Natural killer cell (primary cell): ENCODE data around the gene SSB. TPM values are rescaled to one million over a fixed set of nuclear protein-coding genes. Genes with fewer than 3 reads are reported as not detected.
"Not testable (repeated sequence)": the region's sequence is repeated elsewhere in the genome, so short reads cannot be mapped to it uniquely, and the experiment has no call there.

Experiments used
- ATAC-seq, 3 donors: fragments of 150-1000 bp in 2 of 3; fragments of 200-7000 bp in 1 of 3; cut with Tn5 transposase; 1 replicate in 1 of 3; 2 replicates in 2 of 3; pipeline ENCODE4 v1.10.0; 2021; ENCODE audit warnings: mild to moderate bottlenecking in 2 of 3, moderate library complexity in 2 of 3
- DNase-seq, 2 donors: peaks; one replicate each; pipeline versions ENCODE4 v3.0.0 to v3.0.0-alpha.2; 2013 to 2021; ENCODE audit warnings: mixed read lengths in 1 of 2
- H3K27ac ChIP-seq: one replicate; pipeline ENCODE4 v1.5.1; 2013; ENCODE audit warnings: mild to moderate bottlenecking, low read length
- H3K27me3 ChIP-seq: one replicate; pipeline ENCODE4 v1.6.1; 2013; ENCODE audit warnings: low read length; ENCODE audit not compliant: control insufficient read depth, insufficient read depth
- H3K36me3 ChIP-seq: one replicate; pipeline ENCODE4 v1.6.1; 2013; ENCODE audit warnings: low read length; ENCODE audit not compliant: control insufficient read depth, insufficient read depth
- H3K4me1 ChIP-seq: one replicate; pipeline ENCODE4 v1.6.1; 2013; ENCODE audit warnings: low read length; ENCODE audit not compliant: control insufficient read depth, insufficient read depth
- H3K4me3 ChIP-seq: one replicate; pipeline ENCODE4 v1.5.1; 2013; ENCODE audit warnings: low read length
- H3K9me3 ChIP-seq: one replicate; pipeline ENCODE4 v1.6.1; 2013; ENCODE audit warnings: low read length; ENCODE audit not compliant: control insufficient read depth, insufficient read depth
- H3K27ac Mint-ChIP-seq, 2 donors: one replicate each; pipeline ENCODE4 v1.8.0; 2022; ENCODE audit warnings: mild to moderate bottlenecking in 2 of 2, mixed read lengths in 2 of 2, moderate library complexity in 1 of 2
- H3K27me3 Mint-ChIP-seq, 2 donors: one replicate each; pipeline ENCODE4 v1.8.0; 2022; ENCODE audit warnings: low read depth in 2 of 2, mixed read lengths in 2 of 2
- H3K36me3 Mint-ChIP-seq: one replicate; pipeline ENCODE4 v1.8.0; 2022; ENCODE audit warnings: mixed read lengths
- H3K4me1 Mint-ChIP-seq, 2 donors: one replicate each; pipeline ENCODE4 v1.8.0; 2022; ENCODE audit warnings: mixed read lengths in 2 of 2
- H3K4me3 Mint-ChIP-seq: one replicate; pipeline ENCODE4 v1.8.0; 2022; ENCODE audit warnings: mild to moderate bottlenecking, moderate library complexity, mixed read lengths
- H3K9me3 Mint-ChIP-seq, 2 donors: one replicate each; pipeline ENCODE4 v1.8.0; 2022; ENCODE audit warnings: mixed read lengths in 2 of 2
- WGBS: methylation state at CpG from one replicate; pipeline ENCODE4 v1.1.7; 2013; ENCODE audit warnings: missing lambda C conversion rate; ENCODE audit not compliant: insufficient coverage; 5-methylcytosine and 5-hydroxymethylcytosine counted together
- intact Hi-C: fragments of 100-400 bp; cut with micrococcal nuclease; formaldehyde crosslinking; loops from one replicate; pipeline ENCODE4 v1.14.2; 2022
- total RNA-seq, 4 donors: library from RNA; stranded (reverse); fragments of 120-200 nt in 1 of 4; gene quantifications; one replicate each; pipeline versions ENCODE4 v1.2.3 to v1.2.4, GENCODE V29; 2013 to 2022
- TF ChIP-seq, protein P1 (sequence below): fragments of 200-600 bp; IDR thresholded peaks from one replicate; pipeline ENCODE4 v1.8.0; 2022; ENCODE audit warnings: antibody characterized with exemption

SSB gene
- total RNA-seq, 3 donors from 2014 or later (not counting 1 experiment from before 2014, with no cell fraction given), result 95.5 to 125 (median 102) TPM

DNA sequence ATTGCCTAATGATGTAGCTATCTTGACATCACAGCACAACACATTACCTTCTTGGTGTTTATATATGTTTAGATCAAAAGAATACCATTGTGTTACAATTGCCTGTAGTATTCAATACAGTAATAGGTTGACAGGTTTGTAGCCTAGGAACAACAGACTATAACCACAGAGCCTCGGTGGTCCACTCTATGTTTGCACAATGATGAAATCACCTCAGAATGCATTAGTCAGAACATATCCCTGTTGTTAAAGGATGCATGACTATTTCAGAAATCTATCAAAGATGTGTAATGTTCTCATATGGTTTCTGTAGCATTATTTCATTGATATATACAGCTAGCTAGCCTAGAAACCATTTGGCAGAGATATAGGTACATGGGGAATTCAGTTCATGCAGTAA, 17.2 kb downstream of the SSB start:
- H3K27ac Mint-ChIP-seq, result no peak overlapping the region
- Histone ChIP-seq H3K27me3 (no peaks in the 10 kb centered on the region), H3K4me1 (no peaks in the 10 kb centered on the region), H3K9me3 (no peaks in the 10 kb centered on the region), H3K4me3 (no peak overlapping the region), H3K36me3 (peaks cover 45% of the 10 kb centered on the region), H3K27ac (no peak overlapping the region)
- intact Hi-C loops, result no loop called here
- DNase-seq (no peak), ATAC-seq (no peak)
- H3K9me3 Mint-ChIP-seq, result no peaks in the 10 kb centered on the region
- TF ChIP-seq, protein P1, sequence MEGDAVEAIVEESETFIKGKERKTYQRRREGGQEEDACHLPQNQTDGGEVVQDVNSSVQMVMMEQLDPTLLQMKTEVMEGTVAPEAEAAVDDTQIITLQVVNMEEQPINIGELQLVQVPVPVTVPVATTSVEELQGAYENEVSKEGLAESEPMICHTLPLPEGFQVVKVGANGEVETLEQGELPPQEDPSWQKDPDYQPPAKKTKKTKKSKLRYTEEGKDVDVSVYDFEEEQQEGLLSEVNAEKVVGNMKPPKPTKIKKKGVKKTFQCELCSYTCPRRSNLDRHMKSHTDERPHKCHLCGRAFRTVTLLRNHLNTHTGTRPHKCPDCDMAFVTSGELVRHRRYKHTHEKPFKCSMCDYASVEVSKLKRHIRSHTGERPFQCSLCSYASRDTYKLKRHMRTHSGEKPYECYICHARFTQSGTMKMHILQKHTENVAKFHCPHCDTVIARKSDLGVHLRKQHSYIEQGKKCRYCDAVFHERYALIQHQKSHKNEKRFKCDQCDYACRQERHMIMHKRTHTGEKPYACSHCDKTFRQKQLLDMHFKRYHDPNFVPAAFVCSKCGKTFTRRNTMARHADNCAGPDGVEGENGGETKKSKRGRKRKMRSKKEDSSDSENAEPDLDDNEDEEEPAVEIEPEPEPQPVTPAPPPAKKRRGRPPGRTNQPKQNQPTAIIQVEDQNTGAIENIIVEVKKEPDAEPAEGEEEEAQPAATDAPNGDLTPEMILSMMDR, result no peak
- no peaks in the 10 kb centered on the region for H3K27me3 Mint-ChIP-seq
- WGBS, result 70% methylated on average over 1 of the region's 1 CpG
- peaks cover 5 to 14% of the 10 kb centered on the region in 2 donors for H3K4me1 Mint-ChIP-seq
- H3K4me3 Mint-ChIP-seq, result no peak overlapping the region
- H3K36me3 Mint-ChIP-seq, result peaks cover 20% of the 10 kb centered on the region

DNA sequence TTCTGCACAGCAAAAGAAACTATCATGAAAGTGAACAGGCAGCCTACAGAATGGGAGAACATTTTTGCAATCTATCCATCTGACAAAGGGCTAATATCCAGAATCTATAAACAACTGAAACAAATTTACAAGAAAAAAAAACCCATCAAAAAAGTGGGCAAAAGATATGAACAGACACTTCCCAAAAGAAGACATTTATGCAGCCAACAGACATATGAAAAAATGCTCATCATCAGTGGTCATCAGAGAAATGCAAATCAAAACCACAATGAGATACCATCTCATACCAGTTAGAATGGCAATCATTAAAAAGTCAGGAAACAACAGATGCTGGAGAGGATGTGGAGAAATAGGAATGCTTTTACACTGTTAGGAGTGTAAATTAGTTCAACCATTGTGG, 18.3 kb downstream of the SSB start:
- H3K9me3 ChIP-seq, DNase-seq, H3K4me1 ChIP-seq, H3K27ac Mint-ChIP-seq, ATAC-seq, H3K4me3 ChIP-seq, H3K27me3 ChIP-seq, H3K4me3 Mint-ChIP-seq, H3K27ac ChIP-seq, intact Hi-C loops, H3K9me3 Mint-ChIP-seq, H3K27me3 Mint-ChIP-seq: not testable (repeated sequence)
- H3K36me3 ChIP-seq, result peaks cover 38% of the 10 kb centered on the region
- Mint-ChIP-seq H3K4me1 (peaks cover 11 to 20% of the 10 kb centered on the region in 2 donors), H3K36me3 (peaks cover 13% of the 10 kb centered on the region)

DNA sequence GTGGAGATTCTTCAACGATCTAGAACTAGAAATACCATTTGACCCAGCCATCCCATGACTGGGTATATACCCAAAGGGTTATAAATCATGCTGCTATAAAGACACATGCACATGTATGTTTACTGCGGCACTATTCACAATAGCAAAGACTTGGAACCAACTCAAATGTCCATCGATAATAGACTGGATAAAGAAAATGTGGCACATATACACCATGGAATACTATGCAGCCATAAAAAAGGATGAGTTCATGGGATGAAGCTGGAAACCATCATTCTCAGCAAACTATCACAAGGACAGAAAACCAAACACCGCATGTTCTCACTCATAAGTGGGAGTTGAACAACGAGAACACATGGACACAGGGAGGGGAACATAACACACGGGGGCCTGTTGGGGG, 18.7 kb downstream of the SSB start:
- H3K27ac Mint-ChIP-seq, DNase-seq, H3K4me1 ChIP-seq, H3K4me3 ChIP-seq, H3K9me3 Mint-ChIP-seq, ATAC-seq, H3K27me3 Mint-ChIP-seq, intact Hi-C loops, H3K27ac ChIP-seq, H3K4me3 Mint-ChIP-seq, H3K9me3 ChIP-seq, H3K27me3 ChIP-seq: not testable (repeated sequence)
- peaks cover 13% of the 10 kb centered on the region for H3K36me3 Mint-ChIP-seq
- peaks cover 14 to 20% of the 10 kb centered on the region in 2 donors for H3K4me1 Mint-ChIP-seq
- 96% methylated on average over 4 of the region's 6 CpGs for WGBS
- H3K36me3 ChIP-seq, result peaks cover 34% of the 10 kb centered on the region

DNA sequence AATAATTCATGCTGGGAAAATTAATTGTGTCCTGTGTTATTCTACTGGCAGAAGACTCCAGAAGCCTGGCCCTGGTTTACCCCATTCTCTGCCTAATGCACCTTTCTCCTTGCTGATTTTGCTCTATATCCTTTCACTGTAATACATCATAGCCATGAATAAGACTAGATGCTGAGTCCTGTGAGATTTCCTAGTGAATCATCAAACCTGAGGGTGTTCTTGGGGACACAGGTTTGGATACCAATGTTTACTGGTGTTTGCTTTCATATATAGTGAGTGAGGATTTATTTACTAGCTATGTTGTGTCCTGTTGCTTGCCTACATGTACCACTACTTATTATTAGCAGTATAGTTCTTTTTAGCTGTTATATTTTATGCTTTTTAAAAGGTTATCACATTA, 19.6 kb downstream of the SSB start:
- Histone ChIP-seq H3K27me3 (no peaks in the 10 kb centered on the region), H3K9me3 (no peaks in the 10 kb centered on the region), H3K27ac (no peak overlapping the region), H3K4me3 (no peak overlapping the region), H3K36me3 (peaks cover 28% of the 10 kb centered on the region), H3K4me1 (peaks cover 4% of the 10 kb centered on the region)
- intact Hi-C loops, result no loop called here
- no peak for DNase-seq
- ATAC-seq, result no peak
- peaks cover 13% of the 10 kb centered on the region for H3K36me3 Mint-ChIP-seq
- H3K4me1 Mint-ChIP-seq, result peaks cover 23 to 29% of the 10 kb centered on the region in 2 donors
- H3K27ac Mint-ChIP-seq, result no peak overlapping the region
- TF ChIP-seq, protein P1, result no peak
- H3K9me3 Mint-ChIP-seq, result no peaks in the 10 kb centered on the region
- no peak overlapping the region for H3K4me3 Mint-ChIP-seq
- no peaks in the 10 kb centered on the region for H3K27me3 Mint-ChIP-seq

DNA sequence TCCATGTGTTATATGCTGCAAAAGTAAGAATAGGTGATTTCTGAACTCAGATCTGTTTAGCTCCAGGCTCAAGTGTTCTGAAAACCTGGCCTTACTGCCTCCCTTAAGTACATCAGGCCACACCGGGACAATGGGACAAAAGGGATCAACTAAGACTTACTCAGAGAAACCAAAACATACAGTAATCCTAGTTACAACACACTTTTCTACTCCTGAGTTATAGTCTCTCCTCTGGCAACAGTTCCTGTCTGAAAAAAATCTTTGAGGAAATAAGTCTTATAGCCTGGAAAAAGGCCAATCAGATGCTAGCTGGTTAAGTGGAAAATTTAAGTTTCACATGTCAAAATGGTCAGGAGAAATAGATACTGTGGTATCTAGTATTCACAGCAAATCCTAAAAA, 20.4 kb downstream of the SSB start:
- H3K36me3 ChIP-seq, result peaks cover 23% of the 10 kb centered on the region
- DNase-seq (no peak), ATAC-seq (no peak)
- WGBS, result 95% methylated on average over 1 of the region's 1 CpG
- Mint-ChIP-seq H3K27ac (peak overlapping the region in 1 of 2 donors; percentile 5), H3K36me3 (peaks cover 13% of the 10 kb centered on the region), H3K27me3 (no peaks in the 10 kb centered on the region), H3K9me3 (no peaks in the 10 kb centered on the region), H3K4me1 (peaks cover 32 to 38% of the 10 kb centered on the region in 2 donors), H3K4me3 (no peak overlapping the region)
- intact Hi-C loops, result no loop called here
- TF ChIP-seq, protein P1, result no peak
- H3K4me1 ChIP-seq, result peaks cover 9% of the 10 kb centered on the region
- H3K4me3 ChIP-seq, result no peak overlapping the region
- no peak overlapping the region for H3K27ac ChIP-seq
- no peaks in the 10 kb centered on the region for H3K9me3 ChIP-seq
- no peaks in the 10 kb centered on the region for H3K27me3 ChIP-seq

DNA sequence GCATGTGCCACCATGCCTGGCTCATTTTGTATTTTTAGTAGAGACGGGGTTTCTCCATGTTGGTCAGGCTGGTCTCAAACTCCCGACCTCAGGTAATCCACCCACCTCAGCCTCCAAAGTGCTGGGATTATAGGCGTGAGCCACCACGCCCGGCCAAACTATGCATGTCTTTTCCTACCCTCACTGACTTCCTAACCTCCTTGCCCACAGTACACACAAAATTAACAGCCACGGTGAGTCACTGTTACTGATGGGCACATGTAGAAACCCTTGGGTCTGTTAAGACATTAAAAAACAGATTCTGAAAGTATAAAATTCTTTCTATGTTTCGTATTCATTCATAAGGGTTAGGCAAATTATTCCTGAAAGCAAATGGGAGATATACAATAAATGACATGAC, 21.4 kb downstream of the SSB start:
- H3K27me3 Mint-ChIP-seq, H3K9me3 ChIP-seq, DNase-seq, H3K27me3 ChIP-seq, H3K4me3 ChIP-seq, H3K27ac ChIP-seq, ATAC-seq, H3K9me3 Mint-ChIP-seq, H3K4me3 Mint-ChIP-seq: not testable (repeated sequence)
- H3K4me1 ChIP-seq, result peaks cover 17% of the 10 kb centered on the region
- peak overlapping the region in 1 of 2 donors; percentile 65 for H3K27ac Mint-ChIP-seq
- WGBS, result 41% methylated on average over 6 of the region's 7 CpGs
- H3K36me3 ChIP-seq, result peaks cover 21% of the 10 kb centered on the region
- H3K36me3 Mint-ChIP-seq, result peaks cover 13% of the 10 kb centered on the region
- intact Hi-C loops, result loop anchor here (10.0 kb wide), 2 partner anchors 125 to 235 kb away; partner anchors contain the start of genes CFAP210, PHOSPHO2 and PPIG
- H3K4me1 Mint-ChIP-seq, result peaks cover 41 to 45% of the 10 kb centered on the region in 2 donors
